Measurements from ENCODE around the gene HES3.
"Not testable (repeated sequence)": the region's sequence is repeated elsewhere in the genome, so short reads cannot be mapped to it uniquely, and the experiment has no call there.

The HES3 gene

DNA sequence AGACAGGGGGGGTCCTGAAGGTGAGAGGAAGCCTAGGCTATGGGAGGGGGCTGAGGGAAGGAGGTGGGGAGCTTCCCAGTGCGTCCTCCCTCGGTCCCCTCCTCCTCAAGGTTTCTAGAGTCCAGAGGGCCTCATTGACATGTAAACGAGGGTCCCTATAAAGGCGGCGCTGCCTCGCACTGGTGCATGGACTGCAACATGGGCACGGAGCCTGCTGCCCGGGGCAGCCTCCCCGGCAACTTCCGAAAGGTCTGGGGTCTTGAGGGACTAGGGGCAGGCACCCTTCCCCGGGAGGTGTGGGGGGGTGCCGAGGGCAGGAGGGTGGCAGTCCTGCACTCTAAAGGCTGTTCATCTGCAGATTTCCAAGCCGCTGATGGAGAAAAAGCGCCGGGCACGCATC is at the start of gene HES3:
Gene HES3, plus strand, starts transcription at position 187 of the 400 bp plus-strand sequence. Its CDS starts 187 bp downstream, at position 374.
- no peak for DNase-seq

DNA sequence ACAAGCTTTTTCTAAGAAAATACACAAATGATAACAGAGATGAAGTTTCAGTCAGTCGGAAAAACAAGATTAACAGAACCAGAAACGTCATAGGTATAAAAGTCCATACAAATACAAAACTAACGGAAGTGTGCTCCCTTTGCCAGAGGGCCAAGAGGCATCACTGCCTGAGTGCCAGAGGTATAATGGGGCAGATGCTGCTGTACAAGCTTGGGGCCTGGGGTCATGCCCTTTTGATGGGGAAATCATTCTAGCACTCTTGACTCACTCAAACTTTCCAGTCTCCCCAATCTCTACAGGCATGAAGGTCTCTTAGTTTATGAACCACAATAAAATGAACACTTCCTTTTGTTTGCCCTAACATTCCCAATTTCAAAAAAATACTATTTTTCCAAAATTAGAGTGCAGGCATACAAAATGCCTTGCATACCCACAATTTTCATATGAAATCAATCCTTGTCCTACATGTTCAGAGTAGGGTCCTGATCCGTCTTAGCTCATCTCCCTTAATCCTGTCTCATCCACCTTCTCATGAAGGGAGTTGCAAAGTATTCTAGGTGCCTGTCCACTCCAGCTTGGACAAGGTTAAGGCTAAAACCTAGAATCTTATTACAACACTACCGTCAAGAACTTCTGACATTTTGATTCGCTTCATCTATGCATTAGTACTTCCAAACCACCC is 46.1 kb upstream of the HES3 start:
- DNase-seq, result peak; percentile 40

DNA sequence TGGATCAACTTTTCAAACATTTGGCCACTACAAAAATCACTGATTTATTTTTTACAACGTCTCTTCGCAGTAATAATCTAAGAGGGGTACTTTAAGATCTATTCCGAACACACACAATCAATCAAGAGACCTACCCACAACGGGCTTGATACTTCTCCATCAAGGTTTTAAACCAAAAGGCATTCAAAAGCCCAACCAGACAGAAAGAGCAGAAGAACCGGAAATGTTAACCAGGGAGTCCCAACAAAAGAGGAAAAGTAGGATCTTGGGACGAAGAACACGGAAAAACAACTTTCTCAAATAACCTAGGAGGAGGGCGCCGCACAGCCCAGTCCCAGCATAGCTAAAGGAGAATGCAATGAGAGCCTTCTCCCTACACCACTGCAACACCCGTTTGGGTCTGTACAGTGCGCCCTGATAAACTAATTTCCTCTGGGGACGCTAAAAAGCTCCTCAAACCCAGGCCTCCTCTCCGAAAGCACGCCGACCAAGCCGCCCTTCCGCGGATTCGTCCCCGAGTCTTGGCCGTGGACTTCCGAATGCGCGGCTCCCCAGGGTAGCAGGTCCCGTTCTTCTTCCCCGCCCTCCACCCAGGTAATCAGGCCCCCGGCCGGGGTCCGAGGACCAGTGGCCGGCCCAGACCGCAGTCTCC is 45.2 kb upstream of the HES3 start:
- DNase-seq, result peak; percentile 43

GRCh38 chr1:6199298-6200187 is 44.4 kb upstream of the HES3 start, which contains the start of gene RPL22:
Gene RPL22 (minus strand): TSS chr1:6199595. CDS start chr1:6199573, 22 bp downstream.
- peak; percentile 99 for DNase-seq

GRCh38 chr1:6200188-6200809 is 43.7 kb upstream of the HES3 start:
- DNase-seq, result no peak

- DNase-seq, result no peak
Observed at GRCh38 chr1:6202256-6202655, 41.7 kb upstream of the HES3 start.

DNA sequence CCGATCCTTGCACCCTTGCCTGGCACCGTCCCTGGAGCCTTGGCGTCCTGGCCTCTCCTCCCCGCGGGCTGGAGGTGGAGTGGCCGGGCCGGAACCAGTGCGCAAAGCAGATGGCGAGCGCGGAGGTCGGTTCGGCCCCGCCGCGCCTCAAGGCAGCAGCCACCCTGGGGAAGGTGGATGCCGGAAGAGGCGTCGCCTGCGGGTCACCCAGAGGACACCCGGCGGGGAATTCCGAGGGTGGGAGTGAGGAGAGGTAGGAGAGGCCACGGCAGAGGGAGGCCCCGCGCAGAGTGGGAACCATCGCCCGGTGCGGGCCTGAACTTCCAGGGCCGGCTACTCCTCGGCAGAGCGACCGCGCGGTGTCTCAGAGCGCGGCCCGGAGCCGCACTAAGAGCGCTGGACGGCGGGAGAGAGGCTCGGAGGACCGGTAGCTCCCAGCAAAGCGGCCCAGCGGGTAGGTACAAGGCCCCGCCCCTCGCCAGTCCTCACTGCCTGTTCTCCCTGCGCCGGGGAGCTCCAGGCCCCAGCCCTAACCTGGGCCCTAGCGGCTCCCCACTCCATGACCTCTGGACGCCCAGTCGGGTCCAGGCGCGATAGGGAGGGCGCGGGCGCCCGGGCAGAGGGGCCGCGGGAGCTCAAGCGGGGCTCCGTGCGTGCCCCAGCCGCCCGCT is 38.0 kb upstream of the HES3 start, which contains the start of gene RNF207:
Gene RNF207, plus strand, starts transcription at position 271 of the 671 bp plus-strand sequence. CDS start 417 bp downstream, outside the sequence.
- DNase-seq, result peak; percentile 88

DNA sequence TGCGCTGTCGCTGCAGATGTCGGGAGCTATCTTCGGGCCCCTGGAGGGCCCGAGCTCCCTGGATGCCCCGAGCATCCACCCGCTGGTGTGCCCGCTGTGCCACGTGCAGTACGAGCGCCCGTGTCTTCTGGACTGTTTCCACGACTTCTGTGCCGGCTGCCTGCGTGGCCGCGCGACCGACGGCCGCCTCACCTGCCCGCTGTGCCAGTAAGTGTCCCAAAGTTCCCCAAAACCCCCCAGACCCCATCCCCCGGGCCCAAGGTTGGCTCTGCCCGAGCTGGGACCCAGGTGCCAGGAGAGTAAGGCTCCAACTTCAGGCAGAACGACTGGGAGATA is 37.5 kb upstream of the HES3 start:
- no peak for DNase-seq

DNA sequence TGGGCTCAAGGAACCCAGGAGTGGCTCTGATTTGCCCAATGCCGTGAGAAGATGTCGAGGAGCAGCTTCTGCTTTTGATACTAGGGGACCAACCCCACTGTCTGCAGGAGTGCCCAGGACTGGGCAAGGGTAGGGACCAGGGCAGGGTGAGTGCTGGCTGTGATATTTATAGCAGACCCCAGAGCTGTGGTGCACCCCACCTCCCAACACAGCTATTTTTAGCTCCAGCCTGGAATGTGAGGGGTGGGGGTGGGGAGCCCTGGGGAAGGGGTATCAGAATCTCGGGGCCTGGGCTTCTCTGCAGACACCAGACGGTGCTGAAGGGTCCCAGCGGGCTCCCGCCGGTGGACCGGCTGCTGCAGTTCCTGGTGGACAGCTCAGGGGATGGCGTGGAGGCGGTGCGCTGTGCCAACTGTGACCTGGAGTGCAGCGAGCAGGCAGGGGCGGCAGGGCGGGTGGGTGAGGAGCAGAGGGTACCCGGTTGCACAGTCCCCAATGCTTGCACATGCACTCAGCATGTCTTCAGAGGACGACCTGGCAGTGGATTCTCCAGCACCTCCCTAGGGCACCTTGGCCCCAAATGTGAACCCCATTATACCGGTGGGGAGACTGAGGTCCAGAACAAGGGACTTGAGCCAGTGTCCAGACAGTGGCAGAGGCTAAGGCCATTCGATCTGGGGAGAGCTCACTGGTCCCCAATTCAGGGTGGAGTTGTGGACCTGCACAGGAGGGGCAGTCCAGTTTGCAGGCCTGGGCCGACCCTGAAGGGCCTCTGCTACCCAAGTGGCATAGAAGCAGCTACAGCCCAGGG is 36.7 kb upstream of the HES3 start:
- DNase-seq, result no peak

DNA sequence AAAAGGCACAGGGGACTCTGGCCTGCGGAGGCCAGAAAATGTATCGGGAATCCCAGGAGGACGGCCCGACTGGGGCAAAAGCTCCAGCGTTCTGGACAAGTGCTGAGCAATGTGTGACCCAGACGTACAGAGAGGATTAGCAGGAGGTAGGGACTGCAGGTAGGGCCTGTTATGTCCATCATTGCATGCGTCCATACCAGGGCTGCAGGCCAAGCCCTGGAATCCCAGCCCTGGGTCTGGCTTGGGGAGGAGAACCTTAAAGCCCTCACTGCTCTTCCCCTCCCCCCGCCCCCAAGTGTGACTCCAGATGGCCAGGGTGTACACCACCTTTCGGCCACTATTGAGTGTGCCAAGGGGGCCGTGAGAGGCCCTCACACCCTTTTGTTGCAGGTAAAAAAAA is 36.1 kb upstream of the HES3 start:
- no peak for DNase-seq

DNA sequence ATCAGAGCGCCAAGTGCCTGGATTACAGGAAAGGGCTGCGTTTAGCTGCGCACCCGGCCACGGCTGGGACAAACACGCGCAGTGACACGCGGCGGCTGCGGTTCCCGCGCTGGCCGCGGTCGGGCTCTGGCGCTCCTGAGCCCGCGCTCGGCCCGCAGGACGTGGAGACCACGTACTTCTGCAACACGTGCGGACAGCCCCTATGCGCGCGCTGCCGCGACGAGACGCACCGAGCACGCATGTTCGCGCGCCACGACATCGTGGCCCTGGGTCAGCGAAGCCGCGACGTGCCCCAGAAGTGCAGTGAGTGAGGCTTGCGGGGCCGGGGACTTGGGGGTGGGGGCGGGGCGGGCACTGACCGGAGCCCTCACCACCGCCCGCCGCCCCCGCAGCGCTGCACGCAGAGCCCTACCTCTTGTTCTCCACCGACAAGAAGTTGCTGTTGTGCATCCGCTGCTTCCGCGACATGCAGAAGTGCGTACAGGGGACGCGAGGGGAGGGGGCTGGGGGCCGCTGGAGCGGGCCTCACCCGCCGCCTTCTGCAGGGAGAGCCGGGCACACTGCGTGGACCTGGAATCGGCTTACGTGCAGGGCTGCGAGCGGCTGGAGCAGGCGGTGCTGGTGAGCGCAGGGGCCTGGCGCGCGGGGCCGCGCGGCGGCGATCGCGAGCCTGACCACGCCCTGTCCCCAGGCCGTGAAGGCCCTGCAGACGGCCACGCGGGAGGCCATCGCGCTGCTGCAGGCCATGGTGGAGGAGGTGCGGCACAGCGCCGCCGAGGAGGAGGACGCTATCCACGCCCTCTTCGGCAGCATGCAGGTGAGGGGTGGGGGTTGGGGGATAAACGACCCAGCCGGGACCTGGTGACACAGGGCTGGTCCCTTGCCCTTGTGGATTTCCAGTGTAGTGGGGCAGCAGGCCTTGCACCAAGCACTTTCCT is 35.0 kb upstream of the HES3 start:
- peak; percentile 57 for DNase-seq

- peak; percentile 48 for DNase-seq
Observed at GRCh38 chr1:6209661-6210580, 34.1 kb upstream of the HES3 start.

DNA sequence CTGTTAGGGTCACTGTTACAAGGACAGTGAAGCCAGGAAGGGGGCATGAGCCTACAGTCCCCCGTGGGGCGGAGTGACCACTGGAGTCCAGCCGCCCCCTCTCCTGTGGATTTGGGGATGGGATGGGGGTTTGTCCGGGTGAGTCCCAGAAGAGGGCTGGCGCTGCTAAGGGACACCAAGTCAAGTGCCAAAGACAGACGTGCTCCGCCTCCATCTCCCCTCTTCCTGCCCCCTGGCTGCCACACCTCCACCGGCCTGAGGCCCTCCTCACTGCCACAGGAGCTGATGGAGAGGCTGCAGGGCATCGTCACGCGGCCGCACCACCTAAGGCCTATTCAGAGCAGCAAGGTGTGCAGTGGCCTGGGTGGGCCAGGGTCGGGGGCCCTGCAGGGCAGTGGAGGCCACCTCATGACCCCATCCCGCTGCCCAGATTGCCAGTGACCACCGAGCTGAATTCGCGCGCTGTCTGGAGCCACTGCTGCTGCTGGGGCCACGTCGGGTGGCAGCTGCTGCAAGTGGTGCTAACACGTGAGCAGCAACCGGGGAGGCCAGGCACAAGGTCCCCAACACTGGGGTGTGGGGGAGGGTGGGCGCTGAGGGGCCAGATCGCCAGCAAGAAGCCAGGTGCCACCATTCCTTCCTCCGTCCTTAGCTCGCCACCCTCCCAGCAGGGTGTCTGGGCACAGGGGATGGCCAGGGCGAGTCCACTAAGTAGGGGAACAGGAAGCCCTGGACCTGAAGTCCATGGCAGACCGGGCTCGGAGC is 33.2 kb upstream of the HES3 start:
- DNase-seq, result no peak

GRCh38 chr1:6211731-6212130 is 32.2 kb upstream of the HES3 start:
- no peak for DNase-seq

- DNase-seq, result no peak
Observed at GRCh38 chr1:6212193-6212959, 31.6 kb upstream of the HES3 start.

DNA sequence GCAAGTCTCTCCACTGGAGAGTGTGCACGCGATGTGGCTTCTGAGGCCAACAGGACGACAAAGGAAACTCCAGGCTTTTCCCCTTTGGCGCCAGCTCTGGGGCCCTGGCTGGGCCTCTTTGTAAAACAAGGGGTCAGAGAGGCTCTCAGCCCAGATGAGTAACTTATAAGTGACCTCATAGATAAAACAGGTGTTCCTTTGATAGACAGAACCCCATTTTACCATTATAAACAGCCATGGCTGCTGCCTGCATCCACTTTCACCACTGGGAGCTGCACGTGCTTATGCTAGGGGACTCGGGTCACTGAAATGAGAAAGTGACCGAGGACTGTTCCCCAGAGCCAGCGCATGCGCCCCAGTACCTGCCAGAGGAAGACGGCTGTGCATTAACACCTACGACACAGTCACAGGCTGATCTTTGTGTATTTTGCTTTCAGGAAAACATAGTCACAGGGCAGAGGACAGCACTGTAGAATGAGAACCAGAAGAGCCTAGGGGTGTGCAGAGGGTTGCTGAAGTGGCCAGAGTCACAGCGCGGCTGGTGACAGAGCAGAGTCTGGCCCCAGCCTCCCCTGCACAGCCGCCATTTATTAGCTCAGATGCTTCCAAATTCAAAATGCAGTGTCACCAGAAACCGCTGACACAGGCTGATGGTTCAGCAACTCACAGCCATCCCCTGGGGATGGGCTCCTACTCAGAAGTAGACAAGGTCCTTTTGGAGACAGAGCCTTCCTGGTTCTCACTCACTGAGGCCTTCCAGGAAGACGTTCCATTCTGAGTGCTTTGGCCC is 25.4 kb upstream of the HES3 start:
- no peak for DNase-seq

DNA sequence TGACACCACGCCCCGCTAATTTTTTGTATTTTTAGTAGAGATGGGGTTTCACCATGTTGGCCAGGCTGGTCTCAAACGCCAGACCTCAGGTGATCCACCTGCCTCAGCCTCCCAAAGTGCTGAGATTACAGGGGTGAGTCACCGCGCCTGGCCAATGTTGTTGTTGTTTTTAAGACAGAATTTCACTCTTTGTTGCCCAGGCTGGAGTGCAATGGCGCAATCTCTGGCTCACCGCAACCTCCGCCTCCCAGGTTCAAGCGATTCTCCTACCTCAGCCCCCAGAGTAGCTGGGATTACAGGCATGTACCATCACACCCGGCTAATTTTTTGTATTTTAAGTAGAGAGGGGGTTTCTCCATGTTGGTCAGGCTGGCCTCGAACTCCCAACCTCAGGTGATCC is 24.3 kb upstream of the HES3 start:
- DNase-seq, result not testable (repeated sequence)

Measured in stimulated activated CD4-positive, alpha-beta T cell treated with anti-CD3 and anti-CD28 coated beads, Interleukin-15, amount 100 ng/mL, for 24 hours (primary cell).